ENCODE measurements around the gene CHST8. TPM values are rescaled to one million over a fixed set of nuclear protein-coding genes. Genes with fewer than 3 reads are reported as not detected.
A peak's percentile ranks its signal among the peaks of the same experiment; 100 is the strongest.

The CHST8 gene
- total and polyA plus RNA-seq, 2 of the 13 experiments (the other 11 are each of a cell fraction or from before 2014, with no cell fraction given), result not detected

DNA sequence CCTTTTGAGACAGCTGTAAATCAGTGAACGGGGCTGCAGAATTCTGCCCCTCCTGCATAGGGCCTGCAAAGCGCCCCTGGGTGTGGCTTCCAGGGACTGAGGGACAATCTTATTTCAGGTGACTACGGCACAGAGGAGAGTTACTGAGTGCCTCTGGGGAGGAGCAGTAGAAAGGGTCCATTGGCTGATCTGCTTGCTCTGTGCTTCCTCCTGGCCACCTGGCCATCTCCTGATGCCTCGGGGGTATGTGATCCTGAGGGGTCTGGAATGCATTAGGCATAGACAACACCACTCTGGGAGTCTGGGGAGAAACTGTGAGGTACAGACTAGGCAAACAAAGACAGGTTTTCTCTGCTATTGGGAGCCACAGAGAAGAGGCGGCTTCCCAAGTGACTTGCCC, 177.7 kb downstream of the CHST8 start:
- no peak overlapping the region for H2AFZ ChIP-seq (ENCODE audit: low read length)
- in situ Hi-C loops (cut with HindIII; ENCODE audit: extremely low pct_ligation_motif_present, low pct_unique_long_range_greater_than_20kb) (no loop called here), intact Hi-C loops (cut with micrococcal nuclease; ENCODE audit: unreplicated experiment) (no loop called here)
- FAIRE-seq, result no peak
- H3K9ac ChIP-seq (ENCODE audit: insufficient read depth, low read depth, low read length), result no peak overlapping the region
- H3K4me3 ChIP-seq (replicated peaks in 1 of 3; ENCODE audit: insufficient read depth in 1 of 3, low read depth in 2 of 3, low read length in 3 of 3), result no peak overlapping the region
- no peak for DNase-seq (ENCODE audit: low spot score)
- ChIA-PET POLR2A (no interaction called here), CTCF (ENCODE audit: low intra/inter-chr PET ratio, low total read pairs) (no interaction called here)
- H3K4me2 ChIP-seq (ENCODE audit: low read depth, low read length), result no peak overlapping the region
- H3K27me3 ChIP-seq (ENCODE audit: control insufficient read depth in 1 of 2, insufficient read depth in 2 of 2, low read length in 2 of 2), result 0 out of 5 replicates have a peak, but pooled peaks cover 0 to 2% of the 10 kb centered on the region in 2 experiments
- peaks cover 6 to 31% of the 10 kb centered on the region in 2 experiments for H3K36me3 ChIP-seq (replicated peaks in 1 of 2; ENCODE audit: control insufficient read depth in 1 of 2, insufficient read depth in 2 of 2, low read length in 2 of 2)
- TSS peak; percentile 20 for BruUV-seq (replicated peaks)
- WGBS (ENCODE audit: low lambda C conversion rate), result 100% methylated on average over 1 of the region's 5 CpGs
- H3K79me2 ChIP-seq (ENCODE audit: insufficient read depth, low read length), result peaks cover under 1% of the 10 kb centered on the region
- H3K4me1 ChIP-seq (ENCODE audit: insufficient read depth, low read length), result peaks cover 30% of the 10 kb centered on the region
- H3K9me3 ChIP-seq (ENCODE audit: low read length), result no peaks in the 10 kb centered on the region
- ATAC-seq, result no peak
- H4K20me1 ChIP-seq (ENCODE audit: insufficient read depth, low read length), result no peaks in the 10 kb centered on the region
- no peak overlapping the region for H3K27ac ChIP-seq (ENCODE audit: extremely low read length, insufficient read depth, low read length)
- TF ChIP-seq, protein P1, sequence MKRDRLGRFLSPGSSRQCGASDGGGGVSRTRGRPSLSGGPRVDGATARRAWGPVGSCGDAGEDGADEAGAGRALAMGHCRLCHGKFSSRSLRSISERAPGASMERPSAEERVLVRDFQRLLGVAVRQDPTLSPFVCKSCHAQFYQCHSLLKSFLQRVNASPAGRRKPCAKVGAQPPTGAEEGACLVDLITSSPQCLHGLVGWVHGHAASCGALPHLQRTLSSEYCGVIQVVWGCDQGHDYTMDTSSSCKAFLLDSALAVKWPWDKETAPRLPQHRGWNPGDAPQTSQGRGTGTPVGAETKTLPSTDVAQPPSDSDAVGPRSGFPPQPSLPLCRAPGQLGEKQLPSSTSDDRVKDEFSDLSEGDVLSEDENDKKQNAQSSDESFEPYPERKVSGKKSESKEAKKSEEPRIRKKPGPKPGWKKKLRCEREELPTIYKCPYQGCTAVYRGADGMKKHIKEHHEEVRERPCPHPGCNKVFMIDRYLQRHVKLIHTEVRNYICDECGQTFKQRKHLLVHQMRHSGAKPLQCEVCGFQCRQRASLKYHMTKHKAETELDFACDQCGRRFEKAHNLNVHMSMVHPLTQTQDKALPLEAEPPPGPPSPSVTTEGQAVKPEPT (CRISPR knock-in tag; IDR thresholded peaks at IDR 0.05; ENCODE audit: low read depth), result no peak
- TF ChIP-seq ZNF567 (CRISPR knock-in tag; IDR thresholded peaks at IDR 0.05; ENCODE audit: borderline replicate concordance), result no peak
- TF ChIP-seq, protein P2, sequence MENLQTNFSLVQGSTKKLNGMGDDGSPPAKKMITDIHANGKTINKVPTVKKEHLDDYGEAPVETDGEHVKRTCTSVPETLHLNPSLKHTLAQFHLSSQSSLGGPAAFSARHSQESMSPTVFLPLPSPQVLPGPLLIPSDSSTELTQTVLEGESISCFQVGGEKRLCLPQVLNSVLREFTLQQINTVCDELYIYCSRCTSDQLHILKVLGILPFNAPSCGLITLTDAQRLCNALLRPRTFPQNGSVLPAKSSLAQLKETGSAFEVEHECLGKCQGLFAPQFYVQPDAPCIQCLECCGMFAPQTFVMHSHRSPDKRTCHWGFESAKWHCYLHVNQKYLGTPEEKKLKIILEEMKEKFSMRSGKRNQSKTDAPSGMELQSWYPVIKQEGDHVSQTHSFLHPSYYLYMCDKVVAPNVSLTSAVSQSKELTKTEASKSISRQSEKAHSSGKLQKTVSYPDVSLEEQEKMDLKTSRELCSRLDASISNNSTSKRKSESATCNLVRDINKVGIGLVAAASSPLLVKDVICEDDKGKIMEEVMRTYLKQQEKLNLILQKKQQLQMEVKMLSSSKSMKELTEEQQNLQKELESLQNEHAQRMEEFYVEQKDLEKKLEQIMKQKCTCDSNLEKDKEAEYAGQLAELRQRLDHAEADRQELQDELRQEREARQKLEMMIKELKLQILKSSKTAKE (CRISPR knock-in tag; IDR thresholded peaks at IDR 0.05; ENCODE audit: borderline replicate concordance), result no peak
- TF ChIP-seq MAF1 (CRISPR knock-in tag; IDR thresholded peaks at IDR 0.05; ENCODE audit: borderline replicate concordance), result no peak
- no peak for TF ChIP-seq ZNF160 (CRISPR knock-in tag; IDR thresholded peaks at IDR 0.05)
- no peak for TF ChIP-seq NR2C2 (CRISPR knock-in tag; IDR thresholded peaks at IDR 0.05; ENCODE audit: borderline replicate concordance)
- TF ChIP-seq, protein P3, sequence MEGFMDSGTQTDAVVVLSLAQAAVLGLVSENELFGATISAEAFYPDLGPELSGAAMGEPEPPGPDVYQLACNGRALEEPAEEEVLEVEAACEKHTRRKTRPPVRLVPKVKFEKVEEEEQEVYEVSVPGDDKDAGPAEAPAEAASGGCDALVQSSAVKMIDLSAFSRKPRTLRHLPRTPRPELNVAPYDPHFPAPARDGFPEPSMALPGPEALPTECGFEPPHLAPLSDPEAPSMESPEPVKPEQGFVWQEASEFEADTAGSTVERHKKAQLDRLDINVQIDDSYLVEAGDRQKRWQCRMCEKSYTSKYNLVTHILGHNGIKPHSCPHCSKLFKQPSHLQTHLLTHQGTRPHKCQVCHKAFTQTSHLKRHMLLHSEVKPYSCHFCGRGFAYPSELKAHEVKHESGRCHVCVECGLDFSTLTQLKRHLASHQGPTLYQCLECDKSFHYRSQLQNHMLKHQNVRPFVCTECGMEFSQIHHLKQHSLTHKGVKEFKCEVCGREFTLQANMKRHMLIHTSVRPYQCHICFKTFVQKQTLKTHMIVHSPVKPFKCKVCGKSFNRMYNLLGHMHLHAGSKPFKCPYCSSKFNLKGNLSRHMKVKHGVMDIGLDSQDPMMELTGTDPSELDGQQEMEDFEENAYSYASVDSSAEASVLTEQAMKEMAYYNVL (CRISPR knock-in tag; IDR thresholded peaks at IDR 0.05; ENCODE audit: borderline replicate concordance), result no peak
- TF ChIP-seq ZNF841 (CRISPR knock-in tag; IDR thresholded peaks at IDR 0.05; ENCODE audit: borderline replicate concordance), result no peak
- TF ChIP-seq MZF1 (CRISPR knock-in tag; IDR thresholded peaks at IDR 0.05; ENCODE audit: borderline replicate concordance), result no peak
- TF ChIP-seq RARA (CRISPR knock-in tag; IDR thresholded peaks at IDR 0.05), result no peak
- TF ChIP-seq PHF8 (CRISPR knock-in tag; IDR thresholded peaks at IDR 0.05), result no peak
- no peak for TF ChIP-seq SRF (IDR thresholded peaks at IDR 0.05; ENCODE audit: low read depth, low read length)
- TF ChIP-seq GATAD1 (CRISPR knock-in tag; IDR thresholded peaks at IDR 0.05), result no peak
- TF ChIP-seq ZNF773 (CRISPR knock-in tag; IDR thresholded peaks at IDR 0.05; ENCODE audit: borderline replicate concordance), result no peak
- TF ChIP-seq, protein P4, sequence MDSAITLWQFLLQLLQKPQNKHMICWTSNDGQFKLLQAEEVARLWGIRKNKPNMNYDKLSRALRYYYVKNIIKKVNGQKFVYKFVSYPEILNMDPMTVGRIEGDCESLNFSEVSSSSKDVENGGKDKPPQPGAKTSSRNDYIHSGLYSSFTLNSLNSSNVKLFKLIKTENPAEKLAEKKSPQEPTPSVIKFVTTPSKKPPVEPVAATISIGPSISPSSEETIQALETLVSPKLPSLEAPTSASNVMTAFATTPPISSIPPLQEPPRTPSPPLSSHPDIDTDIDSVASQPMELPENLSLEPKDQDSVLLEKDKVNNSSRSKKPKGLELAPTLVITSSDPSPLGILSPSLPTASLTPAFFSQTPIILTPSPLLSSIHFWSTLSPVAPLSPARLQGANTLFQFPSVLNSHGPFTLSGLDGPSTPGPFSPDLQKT (CRISPR knock-in tag; IDR thresholded peaks at IDR 0.05; ENCODE audit: borderline replicate concordance), result no peak
- TF ChIP-seq ATM (IDR thresholded peaks at IDR 0.05; ENCODE audit: borderline replicate concordance), result no peak
- TF ChIP-seq NR1H2 (CRISPR knock-in tag; IDR thresholded peaks at IDR 0.05; ENCODE audit: borderline replicate concordance, low read depth), result no peak

Data from HepG2 (cell line).